H9 (cell line): ENCODE data around the gene ZNF77. TPM values are rescaled to one million over a fixed set of nuclear protein-coding genes. Genes with fewer than 3 reads are reported as not detected.

Experiments used
- DNase-seq: peaks from one replicate; pipeline ENCODE4 v3.0.0-alpha.2; 2017
- H2AFZ ChIP-seq: one replicate; pipeline ENCODE4 v1.6.1; 2013; ENCODE audit warnings: mild to moderate bottlenecking, low read length, control low read depth, moderate library complexity
- H2AK5ac ChIP-seq: 2 replicates; pipeline ENCODE4 v1.6.1; 2013; ENCODE audit warnings: low read length, control low read depth, mixed read lengths; ENCODE audit not compliant: insufficient read length
- H2BK120ac ChIP-seq: one replicate; pipeline ENCODE4 v1.6.1; 2013; ENCODE audit warnings: low read depth, mild to moderate bottlenecking, low read length, control low read depth, inconsistent platforms; ENCODE audit not compliant: poor library complexity, severe bottlenecking
- H2BK12ac ChIP-seq: 2 replicates; pipeline ENCODE4 v1.6.1; 2013; ENCODE audit warnings: low read length, control low read depth, mixed read lengths, low read depth; ENCODE audit not compliant: insufficient read length
- H2BK15ac ChIP-seq: 2 replicates; pipeline ENCODE4 v1.6.1; 2013; ENCODE audit warnings: low read depth, low read length, control low read depth
- H2BK20ac ChIP-seq: one replicate; pipeline ENCODE4 v1.6.1; 2013; ENCODE audit warnings: low read depth, mild to moderate bottlenecking, low read length, control low read depth, inconsistent platforms; ENCODE audit not compliant: poor library complexity, severe bottlenecking
- H2BK5ac ChIP-seq: 2 replicates; pipeline ENCODE4 v1.6.1; 2013; ENCODE audit warnings: low read length, control low read depth, mixed read lengths; ENCODE audit not compliant: insufficient read length
- H3K14ac ChIP-seq: 2 replicates; pipeline ENCODE4 v1.6.1; 2013; ENCODE audit warnings: low read length, control low read depth; ENCODE audit not compliant: insufficient read depth
- H3K18ac ChIP-seq: 2 replicates; pipeline ENCODE4 v1.6.1; 2013; ENCODE audit warnings: low read depth, mild to moderate bottlenecking, mixed read lengths, low read length, control low read depth; ENCODE audit not compliant: insufficient read length
- H3K23ac ChIP-seq: 2 replicates; pipeline ENCODE4 v1.6.1; 2013; ENCODE audit warnings: low read length, control low read depth, mixed read lengths, low read depth; ENCODE audit not compliant: insufficient read length
- H3K23me2 ChIP-seq: 2 replicates; pipeline ENCODE4 v1.6.1; 2013; ENCODE audit warnings: low read depth, mild to moderate bottlenecking, mixed read lengths, low read length, control low read depth; ENCODE audit not compliant: insufficient read length, poor library complexity, severe bottlenecking
- H3K27ac ChIP-seq: 2 replicates; pipeline ENCODE4 v1.5.1; 2013; ENCODE audit warnings: low read length, control low read depth, mixed read lengths, low read depth; ENCODE audit not compliant: insufficient read length
- H3K27me3 ChIP-seq: 2 replicates; pipeline ENCODE4 v1.6.1; 2013; ENCODE audit warnings: low read length, control low read depth, inconsistent platforms; ENCODE audit not compliant: insufficient read depth
- H3K4ac ChIP-seq: 2 replicates; pipeline ENCODE4 v1.6.1; 2013; ENCODE audit warnings: low read depth, mild to moderate bottlenecking, control low read depth, inconsistent platforms, low read length, moderate library complexity
- H3K4me1 ChIP-seq: 2 replicates; pipeline ENCODE4 v1.6.1; 2013; ENCODE audit warnings: low read length, control low read depth, inconsistent platforms; ENCODE audit not compliant: insufficient read depth
- H3K4me2 ChIP-seq: 2 replicates; pipeline ENCODE4 v1.6.1; 2013; ENCODE audit warnings: low read length, control low read depth, mixed read lengths; ENCODE audit not compliant: insufficient read length, insufficient read depth
- H3K56ac ChIP-seq: 2 replicates; pipeline ENCODE4 v1.6.1; 2013; ENCODE audit warnings: low read depth, mild to moderate bottlenecking, mixed read lengths, low read length, control low read depth; ENCODE audit not compliant: insufficient read length
- H3K79me1 ChIP-seq: 2 replicates; pipeline ENCODE4 v1.6.1; 2013; ENCODE audit warnings: low read depth, mild to moderate bottlenecking, moderate library complexity, low read length, control low read depth, inconsistent platforms; ENCODE audit not compliant: insufficient read depth, poor library complexity, severe bottlenecking
- H3K79me2 ChIP-seq: 2 replicates; pipeline ENCODE4 v1.6.1; 2013; ENCODE audit warnings: low read length, control low read depth, inconsistent platforms; ENCODE audit not compliant: insufficient read depth
- H3K9ac ChIP-seq: 2 replicates; pipeline ENCODE4 v1.6.1; 2013; ENCODE audit warnings: low read length, control low read depth, mixed read lengths; ENCODE audit not compliant: insufficient read length; ENCODE audit errors: extremely low read depth
- H3K9me3 ChIP-seq: one replicate; pipeline ENCODE4 v1.6.1; 2013; ENCODE audit warnings: low read depth, low read length, inconsistent platforms; ENCODE audit not compliant: control insufficient read depth
- H3T11ph ChIP-seq: one replicate; pipeline ENCODE4 v1.6.1; 2013; ENCODE audit warnings: mild to moderate bottlenecking, low read length, control low read depth, inconsistent platforms
- H4K20me1 ChIP-seq: one replicate; pipeline ENCODE4 v1.6.1; 2013; ENCODE audit not compliant: control insufficient read depth, insufficient read length, insufficient read depth
- H4K5ac ChIP-seq: 2 replicates; pipeline ENCODE4 v1.6.1; 2013; ENCODE audit warnings: low read depth, mild to moderate bottlenecking, mixed read lengths, low read length, control low read depth; ENCODE audit not compliant: insufficient read length
- H4K8ac ChIP-seq: replicated peaks from 2 replicates; pipeline ENCODE4 v1.6.1; 2013; ENCODE audit warnings: low read length, control low read depth, mixed read lengths, low read depth; ENCODE audit not compliant: insufficient read length
- H4K91ac ChIP-seq: 2 replicates; pipeline ENCODE4 v1.6.1; 2013; ENCODE audit warnings: low read depth, mild to moderate bottlenecking, moderate library complexity, mixed read lengths, low read length, control low read depth; ENCODE audit not compliant: insufficient read length
- H3K27ac Mint-ChIP-seq, 3 experiments: 2 replicates in 2 of 3; 3 replicates in 1 of 3; pipeline ENCODE4 v1.8.0; 2020 to 2021; ENCODE audit warnings: mixed read lengths in 3 of 3, mild to moderate bottlenecking in 1 of 3, moderate library complexity in 1 of 3
- H3K27me3 Mint-ChIP-seq: 2 replicates; pipeline ENCODE4 v1.8.0; 2021; ENCODE audit warnings: low read depth, mild to moderate bottlenecking, moderate library complexity, mixed read lengths
- H3K36me3 Mint-ChIP-seq, 3 experiments: 2 replicates in 2 of 3; 3 replicates in 1 of 3; pipeline ENCODE4 v1.8.0; 2020 to 2021; ENCODE audit warnings: low read depth in 3 of 3, mixed read lengths in 3 of 3; ENCODE audit not compliant: insufficient read depth in 1 of 3
- H3K4me1 Mint-ChIP-seq, 2 experiments: 2 replicates each; pipeline ENCODE4 v1.8.0; 2020; ENCODE audit warnings: mixed read lengths in 2 of 2
- H3K4me3 Mint-ChIP-seq, 2 experiments: 2 replicates in 1 of 2; 3 replicates in 1 of 2; pipeline ENCODE4 v1.8.0; 2020 to 2021; ENCODE audit warnings: mild to moderate bottlenecking in 2 of 2, mixed read lengths in 2 of 2, moderate library complexity in 1 of 2
- H3K9me3 Mint-ChIP-seq, 2 experiments: 2 replicates in 1 of 2; 3 replicates in 1 of 2; pipeline ENCODE4 v1.8.0; 2020; ENCODE audit warnings: mild to moderate bottlenecking in 2 of 2, mixed read lengths in 2 of 2, moderate library complexity in 1 of 2
- CTCF ChIP-seq: fragments of 200-600 bp; sonication (generic); conservative IDR thresholded peaks from 3 replicates; pipeline ENCODE4 v1.8.0; 2021; ENCODE audit warnings: antibody characterized with exemption, mild to moderate bottlenecking
- WGBS: extraction: QIAGEN DNeasy Blood & Tissue Kit; methylation state at CpG from one replicate; pipeline ENCODE4 v1.1.7; 2013; ENCODE audit warnings: missing lambda C conversion rate, low lambda C conversion rate, mixed read lengths; ENCODE audit not compliant: insufficient read length; ENCODE audit errors: extremely low coverage; 5-methylcytosine and 5-hydroxymethylcytosine counted together
- total RNA-seq: library from RNA; stranded (reverse); gene quantifications from 2 replicates; pipeline ENCODE4 v1.2.1, GENCODE V29; 2021

Gene ZNF77
- total RNA-seq, 1 experiment from 2014 or later = 4.6 TPM

GRCh38 chr19:2978772-2979171, 34.0 kb upstream of the ZNF77 start:
- H3K23me2 ChIP-seq = peaks cover 5% of the 10 kb centered on the region
- no peak for DNase-seq
- H3K9ac ChIP-seq = no peak overlapping the region
- Mint-ChIP-seq H3K27me3 (peaks cover 96% of the 10 kb centered on the region), H3K4me3 (no peak overlapping the region), H3K27ac (no peak overlapping the region), H3K9me3 (peaks cover 0 to 4% of the 10 kb centered on the region in 2 experiments; a peak in 1 of 5 replicates), H3K4me1 (peaks cover 33 to 50% of the 10 kb centered on the region in 2 experiments), H3K36me3 (no peaks in the 10 kb centered on the region; a peak in 1 of 7 replicates)
- H4K20me1 ChIP-seq = no peaks in the 10 kb centered on the region
- no peaks in the 10 kb centered on the region for H3K9me3 ChIP-seq
- no peak overlapping the region for H3T11ph ChIP-seq
- no peak overlapping the region for H3K27ac ChIP-seq
- no peaks in the 10 kb centered on the region for H3K27me3 ChIP-seq
- no peak overlapping the region for H2BK20ac ChIP-seq
- no peak overlapping the region for H2BK120ac ChIP-seq
- H2BK15ac ChIP-seq = no peak overlapping the region
- no peak overlapping the region for H3K18ac ChIP-seq
- no peak overlapping the region for H3K23ac ChIP-seq
- H3K79me2 ChIP-seq = no peaks in the 10 kb centered on the region
- no peak overlapping the region for H2BK12ac ChIP-seq
- no peak overlapping the region for H4K91ac ChIP-seq
- H2AFZ ChIP-seq = no peak overlapping the region
- no peak overlapping the region for H3K4ac ChIP-seq
- H3K4me1 ChIP-seq = peaks cover 5% of the 10 kb centered on the region; the same call in 1 of the 2 replicates
- no peaks in the 10 kb centered on the region for H3K79me1 ChIP-seq
- no peak overlapping the region for H4K8ac ChIP-seq
- no peak overlapping the region for H3K14ac ChIP-seq
- no peak overlapping the region for H2BK5ac ChIP-seq
- no peak for TF ChIP-seq CTCF
- H4K5ac ChIP-seq = no peak overlapping the region
- no peak overlapping the region for H3K4me2 ChIP-seq
- H3K56ac ChIP-seq = no peak overlapping the region
- H2AK5ac ChIP-seq = no peak overlapping the region
- WGBS = no CpG with 5 or more reads among the region's 9 CpGs
